ENCODE measurements around the gene KIF15. TPM values are rescaled to one million over a fixed set of nuclear protein-coding genes. Genes with fewer than 3 reads are reported as not detected.
"Not testable (repeated sequence)": the region's sequence is repeated elsewhere in the genome, so short reads cannot be mapped to it uniquely, and the experiment has no call there.

The KIF15 gene
- total RNA-seq, 4 donors from 2014 or later, result 1.1 to 4.8 (median 2.1) TPM

DNA sequence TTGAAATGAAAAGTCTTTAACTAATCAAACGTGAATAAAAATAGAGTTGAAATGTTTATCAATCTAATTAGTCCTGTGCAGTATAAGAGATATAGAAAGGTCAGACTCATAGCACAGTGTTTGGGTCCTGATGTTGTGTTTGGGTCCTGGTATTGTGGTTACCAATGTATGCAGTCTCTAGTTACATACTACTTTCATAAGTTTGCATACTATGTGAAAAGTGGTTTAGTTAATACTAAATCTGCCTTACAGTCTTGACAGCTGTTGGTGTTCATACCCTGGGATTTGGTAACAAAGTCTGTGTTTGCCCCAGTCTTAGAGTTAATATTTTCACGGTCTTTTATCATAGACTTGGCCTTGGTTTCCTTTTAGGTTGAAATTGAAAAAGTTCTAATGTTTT is 41.7 kb downstream of the KIF15 start:
- no peak overlapping the region for H3K4me3 ChIP-seq
- no peak for DNase-seq (ENCODE audit: low spot score in 2 of 2)
- no peak overlapping the region for H3K27ac ChIP-seq
- H3K4me1 ChIP-seq, result no peaks in the 10 kb centered on the region
- H3K36me3 ChIP-seq, result no peaks in the 10 kb centered on the region
- H3K9me3 ChIP-seq, result no peaks in the 10 kb centered on the region
- TF ChIP-seq EP300 (IDR thresholded peaks at IDR 0.05) (no peak), CTCF (IDR thresholded peaks at IDR 0.05) (no peak), POLR2A (IDR thresholded peaks at IDR 0.05) (no peak), POLR2AphosphoS5 (IDR thresholded peaks at IDR 0.05) (no peak)
- H3K27me3 ChIP-seq, result no peaks in the 10 kb centered on the region
- 96% methylated on average over 2 of the region's 2 CpGs for WGBS

GRCh38 chr3:44805960-44806359 is 44.4 kb downstream of the KIF15 start:
- Histone ChIP-seq H3K4me1 (no peaks in the 10 kb centered on the region), H3K4me3 (no peak overlapping the region), H3K27ac (no peak overlapping the region), H3K9me3 (no peaks in the 10 kb centered on the region), H3K27me3 (no peaks in the 10 kb centered on the region), H3K36me3 (no peaks in the 10 kb centered on the region)
- TF ChIP-seq CTCF (IDR thresholded peaks at IDR 0.05) (no peak), POLR2AphosphoS5 (IDR thresholded peaks at IDR 0.05) (no peak), POLR2A (IDR thresholded peaks at IDR 0.05) (no peak), EP300 (IDR thresholded peaks at IDR 0.05) (no peak)
- no peak for DNase-seq (ENCODE audit: low spot score in 2 of 2)
- WGBS, result 96% methylated on average over 2 of the region's 2 CpGs

GRCh38 chr3:44814751-44815150 is 53.2 kb downstream of the KIF15 start:
- 87% methylated on average over 6 of the region's 6 CpGs for WGBS
- no peak for DNase-seq (ENCODE audit: low spot score in 2 of 2)
- H3K9me3 ChIP-seq, result no peaks in the 10 kb centered on the region
- no peaks in the 10 kb centered on the region for H3K4me1 ChIP-seq
- TF ChIP-seq POLR2AphosphoS5 (IDR thresholded peaks at IDR 0.05) (no peak), CTCF (IDR thresholded peaks at IDR 0.05) (no peak), EP300 (IDR thresholded peaks at IDR 0.05) (no peak), POLR2A (IDR thresholded peaks at IDR 0.05) (no peak)
- no peaks in the 10 kb centered on the region for H3K27me3 ChIP-seq
- H3K4me3 ChIP-seq, result no peak overlapping the region
- H3K27ac ChIP-seq, result no peak overlapping the region
- no peaks in the 10 kb centered on the region for H3K36me3 ChIP-seq

GRCh38 chr3:44816334-44816733 is 54.7 kb downstream of the KIF15 start:
- not testable (repeated sequence) for H3K4me3 ChIP-seq; H3K4me1 ChIP-seq; H3K27me3 ChIP-seq; H3K9me3 ChIP-seq; H3K27ac ChIP-seq; H3K36me3 ChIP-seq; DNase-seq (ENCODE audit: low spot score in 2 of 2)
- WGBS, result 89% methylated on average over 2 of the region's 2 CpGs

GRCh38 chr3:44821206-44821605 is 59.6 kb downstream of the KIF15 start:
- not testable (repeated sequence) for H3K4me1 ChIP-seq; H3K36me3 ChIP-seq; H3K4me3 ChIP-seq; DNase-seq (ENCODE audit: low spot score in 2 of 2); H3K27me3 ChIP-seq; H3K9me3 ChIP-seq; H3K27ac ChIP-seq
- WGBS, result 100% methylated on average over 3 of the region's 34 CpGs

DNA sequence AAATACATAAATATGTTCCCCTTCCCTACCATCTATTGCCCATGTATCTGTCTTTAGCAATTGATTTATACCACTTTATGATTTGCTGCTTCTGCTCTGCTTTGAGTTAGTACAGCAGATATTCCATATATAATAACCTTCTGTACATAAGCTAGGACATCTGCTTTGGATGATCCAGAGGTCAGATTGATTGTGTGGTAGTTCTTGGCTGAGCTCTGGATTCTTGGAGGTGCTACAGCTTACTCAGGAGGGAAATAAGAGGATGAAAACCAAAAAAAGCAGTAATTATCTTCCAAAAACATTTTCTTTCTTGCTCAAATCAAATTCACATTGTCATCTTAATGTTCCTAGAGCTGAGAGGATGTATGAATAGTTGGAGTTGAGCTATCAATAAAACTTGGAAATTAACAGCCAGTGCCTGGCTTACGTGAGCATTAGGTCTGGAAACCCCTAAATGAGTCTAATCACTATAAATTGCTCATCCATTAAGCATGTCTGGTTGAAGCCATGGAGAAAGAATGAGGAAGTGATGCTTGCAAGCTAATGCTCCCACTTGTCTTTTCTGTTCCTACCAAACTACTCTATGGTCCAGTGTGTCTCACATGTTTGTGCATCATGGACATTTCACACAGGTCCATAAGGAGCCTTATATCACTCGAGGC is 63.8 kb downstream of the KIF15 start:
- Histone ChIP-seq H3K36me3 (no peaks in the 10 kb centered on the region), H3K9me3 (no peaks in the 10 kb centered on the region), H3K27ac (no peak overlapping the region), H3K27me3 (no peaks in the 10 kb centered on the region), H3K4me1 (no peaks in the 10 kb centered on the region), H3K4me3 (no peak overlapping the region)
- TF ChIP-seq POLR2AphosphoS5 (IDR thresholded peaks at IDR 0.05), result no peak
- TF ChIP-seq POLR2A (IDR thresholded peaks at IDR 0.05), result no peak
- no peak for DNase-seq (ENCODE audit: low spot score in 2 of 2)
- WGBS, result 86% methylated on average over 2 of the region's 2 CpGs

DNA sequence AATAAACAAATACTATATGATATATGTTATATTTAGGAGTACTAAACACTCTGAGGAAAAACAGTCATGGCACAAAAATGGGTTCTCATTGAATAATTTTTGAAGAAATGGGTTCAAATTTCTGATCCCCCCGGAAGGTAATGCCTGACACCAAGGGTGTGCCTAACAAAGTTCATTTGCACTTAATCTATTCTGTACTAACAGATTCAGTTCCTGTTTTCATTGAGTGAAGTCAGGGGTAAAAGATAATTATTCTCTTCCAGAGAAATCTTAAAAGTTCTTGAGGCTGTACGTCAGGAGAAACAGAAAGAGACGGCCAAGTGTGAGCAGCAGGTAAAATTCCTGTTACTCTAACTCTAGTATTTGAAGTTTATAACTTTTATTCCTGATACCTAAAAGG is 65.6 kb downstream of the KIF15 start:
- no peak for DNase-seq (ENCODE audit: low spot score in 2 of 2)
- Histone ChIP-seq H3K4me1 (no peaks in the 10 kb centered on the region), H3K27ac (no peak overlapping the region), H3K36me3 (no peaks in the 10 kb centered on the region), H3K9me3 (no peaks in the 10 kb centered on the region), H3K4me3 (no peak overlapping the region), H3K27me3 (no peaks in the 10 kb centered on the region)
- TF ChIP-seq POLR2A (IDR thresholded peaks at IDR 0.05), result no peak
- 93% methylated on average over 3 of the region's 3 CpGs for whole genome bisulfite sequencing

Measured in suprapubic skin (tissue), 4 donors.